CD14-positive monocyte (primary cell): Measurements from ENCODE around the gene MEI1. TPM values are rescaled to one million over a fixed set of nuclear protein-coding genes. Genes with fewer than 3 reads are reported as not detected.

ENCODE experiments used
- DNase-seq, 3 donors: peaks; one replicate each; pipeline ENCODE4 v3.0.0-alpha.2; 2011 to 2022
- H2AFZ ChIP-seq: 2 replicates; pipeline ENCODE4 v1.6.0; 2012; ENCODE audit warnings: mild to moderate bottlenecking, low read depth, low read length, inconsistent platforms; ENCODE audit not compliant: insufficient read depth, poor library complexity, severe bottlenecking
- H3K27ac ChIP-seq, 2 donors: 1 replicate in 1 of 2; 2 replicates in 1 of 2; pipeline ENCODE4 v1.5.1; 2012 to 2013; ENCODE audit warnings: low read length in 2 of 2, control low read depth in 1 of 2, inconsistent platforms in 1 of 2, low read depth in 1 of 2, mild to moderate bottlenecking in 1 of 2
- H3K27me3 ChIP-seq, 2 donors: one replicate each; pipeline versions ENCODE4 v1.6.0 to v1.6.1; 2011 to 2013; ENCODE audit warnings: low read length in 2 of 2; ENCODE audit not compliant: control insufficient read depth in 2 of 2, insufficient read depth in 2 of 2
- H3K36me3 ChIP-seq, 2 donors: replicated peaks in 1 of 2; 1 replicate in 1 of 2; 2 replicates in 1 of 2; pipeline versions ENCODE4 v1.5.1 to v1.6.1; 2012 to 2013; ENCODE audit warnings: low read length in 2 of 2, control low read depth in 1 of 2, inconsistent platforms in 1 of 2, mild to moderate bottlenecking in 1 of 2; ENCODE audit not compliant: insufficient read depth in 2 of 2, control insufficient read depth in 1 of 2
- H3K4me1 ChIP-seq, 2 donors: 1 replicate in 1 of 2; 2 replicates in 1 of 2; pipeline versions ENCODE4 v1.5.1 to v1.6.1; 2012 to 2013; ENCODE audit warnings: low read length in 2 of 2, control low read depth in 1 of 2, inconsistent platforms in 1 of 2, mild to moderate bottlenecking in 1 of 2, moderate library complexity in 1 of 2; ENCODE audit not compliant: insufficient read depth in 2 of 2, control insufficient read depth in 1 of 2
- H3K4me2 ChIP-seq: replicated peaks from 2 replicates; pipeline ENCODE3; 2012; ENCODE audit warnings: low read length, moderate library complexity, mild to moderate bottlenecking; ENCODE audit not compliant: poor library complexity, severe bottlenecking; ENCODE audit errors: extremely low read depth
- H3K4me3 ChIP-seq, 3 experiments: fragments of 200-600 bp in 1 of 3; sonication (generic) in 1 of 3; replicated peaks in 1 of 3; 1 replicate in 2 of 3; 2 replicates in 1 of 3; pipeline ENCODE4 v1.5.1; 2011 to 2013; ENCODE audit warnings: low read length in 3 of 3, mild to moderate bottlenecking in 3 of 3, control low read depth in 2 of 3, low read depth in 2 of 3, inconsistent platforms in 1 of 3, moderate library complexity in 1 of 3
- H3K79me2 ChIP-seq: 2 replicates; pipeline ENCODE4 v1.6.0; 2012; ENCODE audit warnings: mild to moderate bottlenecking, control low read depth, inconsistent platforms, low read length, moderate library complexity; ENCODE audit not compliant: insufficient read depth
- H3K9ac ChIP-seq: 2 replicates; pipeline ENCODE4 v1.6.0; 2017; ENCODE audit warnings: low read length, mild to moderate bottlenecking; ENCODE audit not compliant: insufficient read depth, poor library complexity, severe bottlenecking
- H3K9me3 ChIP-seq, 2 donors: replicated peaks in 1 of 2; 1 replicate in 1 of 2; 2 replicates in 1 of 2; pipeline versions ENCODE4 v1.5.1 to v1.6.1; 2012 to 2013; ENCODE audit warnings: low read length in 2 of 2, control low read depth in 1 of 2; ENCODE audit not compliant: control insufficient read depth in 1 of 2, insufficient read depth in 1 of 2
- H4K20me1 ChIP-seq: 2 replicates; pipeline ENCODE4 v1.6.0; 2012; ENCODE audit warnings: mild to moderate bottlenecking, low read length, control low read depth, moderate library complexity; ENCODE audit not compliant: insufficient read depth
- H3K27ac Mint-ChIP-seq, 7 donors: one replicate each; pipeline ENCODE4 v1.8.0; 2020; ENCODE audit warnings: mild to moderate bottlenecking in 7 of 7, mixed read lengths in 7 of 7, moderate library complexity in 6 of 7, inconsistent platforms in 2 of 7
- H3K27me3 Mint-ChIP-seq, 3 donors: one replicate each; pipeline ENCODE4 v1.8.0; 2021 to 2022; ENCODE audit warnings: low read depth in 3 of 3, mild to moderate bottlenecking in 3 of 3, mixed read lengths in 3 of 3, moderate library complexity in 3 of 3, inconsistent platforms in 1 of 3
- H3K36me3 Mint-ChIP-seq, 2 donors: one replicate each; pipeline ENCODE4 v1.8.0; 2020; ENCODE audit warnings: mixed read lengths in 2 of 2, inconsistent platforms in 1 of 2, mild to moderate bottlenecking in 1 of 2
- H3K4me1 Mint-ChIP-seq: one replicate; pipeline ENCODE4 v1.8.0; 2020; ENCODE audit warnings: mild to moderate bottlenecking, mixed read lengths
- H3K4me3 Mint-ChIP-seq, 2 donors: one replicate each; pipeline ENCODE4 v1.8.0; 2020; ENCODE audit warnings: mild to moderate bottlenecking in 2 of 2, mixed read lengths in 2 of 2, moderate library complexity in 1 of 2
- H3K9me3 Mint-ChIP-seq, 7 donors: one replicate each; pipeline ENCODE4 v1.8.0; 2020 to 2022; ENCODE audit warnings: mixed read lengths in 7 of 7, mild to moderate bottlenecking in 6 of 7, moderate library complexity in 6 of 7, inconsistent platforms in 2 of 7
- WGBS: methylation state at CpG from one replicate; pipeline ENCODE4 v1.1.5; 2013; ENCODE audit warnings: missing lambda C conversion rate; ENCODE audit not compliant: insufficient coverage; 5-methylcytosine and 5-hydroxymethylcytosine counted together
- intact Hi-C, 2 donors: fragments of 100-400 bp; cut with micrococcal nuclease; formaldehyde crosslinking; loops; one replicate each; pipeline versions ENCODE4 v1.15.0 to v1.15.1; 2023
- polyA plus RNA-seq, 3 donors: library from polyadenylated mRNA; depleted of rRNA in 1 of 3; unstranded in 2 of 3; stranded (reverse) in 1 of 3; fragments of 300-500 nt in 2 of 3; fragments of >200 nt in 1 of 3; fragmentation: Illumina TruSeq in 2 of 3; gene quantifications; 1 replicate in 2 of 3; 2 replicates in 1 of 3; pipeline ENCODE4 v1.2.3, GENCODE V29; 2012 to 2021
- TF ChIP-seq, protein P1 (sequence below): fragments of 200-600 bp; IDR thresholded peaks from one replicate; pipeline ENCODE4 v1.8.0; 2022; ENCODE audit warnings: antibody characterized with exemption, mild to moderate bottlenecking

Gene MEI1
- polyA plus RNA-seq, 3 donors: 12.3 to 40.0 (median 37.0) TPM

GRCh38 chr22:41805639-41806038, 106.3 kb downstream of the MEI1 start:
- H3K36me3 ChIP-seq: peaks cover 12 to 25% of the 10 kb centered on the region in 2 donors
- Mint-ChIP-seq H3K4me1 (peaks cover 29% of the 10 kb centered on the region), H3K4me3 (no peak overlapping the region), H3K27ac (peak overlapping the region in 1 of 7 donors; percentile 30), H3K9me3 (peaks cover 0 to 2% (median 0%) of the 10 kb centered on the region in 7 donors), H3K36me3 (peaks cover 23 to 25% of the 10 kb centered on the region in 2 donors), H3K27me3 (no peaks in the 10 kb centered on the region)
- no peaks in the 10 kb centered on the region for H3K9me3 ChIP-seq
- H3K27ac ChIP-seq: no peak overlapping the region
- no peak overlapping the region for H3K9ac ChIP-seq
- no peak overlapping the region for H3K4me2 ChIP-seq
- TF ChIP-seq, protein P1, sequence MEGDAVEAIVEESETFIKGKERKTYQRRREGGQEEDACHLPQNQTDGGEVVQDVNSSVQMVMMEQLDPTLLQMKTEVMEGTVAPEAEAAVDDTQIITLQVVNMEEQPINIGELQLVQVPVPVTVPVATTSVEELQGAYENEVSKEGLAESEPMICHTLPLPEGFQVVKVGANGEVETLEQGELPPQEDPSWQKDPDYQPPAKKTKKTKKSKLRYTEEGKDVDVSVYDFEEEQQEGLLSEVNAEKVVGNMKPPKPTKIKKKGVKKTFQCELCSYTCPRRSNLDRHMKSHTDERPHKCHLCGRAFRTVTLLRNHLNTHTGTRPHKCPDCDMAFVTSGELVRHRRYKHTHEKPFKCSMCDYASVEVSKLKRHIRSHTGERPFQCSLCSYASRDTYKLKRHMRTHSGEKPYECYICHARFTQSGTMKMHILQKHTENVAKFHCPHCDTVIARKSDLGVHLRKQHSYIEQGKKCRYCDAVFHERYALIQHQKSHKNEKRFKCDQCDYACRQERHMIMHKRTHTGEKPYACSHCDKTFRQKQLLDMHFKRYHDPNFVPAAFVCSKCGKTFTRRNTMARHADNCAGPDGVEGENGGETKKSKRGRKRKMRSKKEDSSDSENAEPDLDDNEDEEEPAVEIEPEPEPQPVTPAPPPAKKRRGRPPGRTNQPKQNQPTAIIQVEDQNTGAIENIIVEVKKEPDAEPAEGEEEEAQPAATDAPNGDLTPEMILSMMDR: no peak
- peaks cover 8% of the 10 kb centered on the region for H4K20me1 ChIP-seq
- H3K79me2 ChIP-seq: peaks cover 61% of the 10 kb centered on the region
- no peak overlapping the region for H3K4me3 ChIP-seq
- H3K27me3 ChIP-seq: no peaks in the 10 kb centered on the region
- DNase-seq: no peak
- peaks cover 16 to 25% of the 10 kb centered on the region in 2 donors for H3K4me1 ChIP-seq
- no peak overlapping the region for H2AFZ ChIP-seq
- intact Hi-C loops: no loop called here

DNA sequence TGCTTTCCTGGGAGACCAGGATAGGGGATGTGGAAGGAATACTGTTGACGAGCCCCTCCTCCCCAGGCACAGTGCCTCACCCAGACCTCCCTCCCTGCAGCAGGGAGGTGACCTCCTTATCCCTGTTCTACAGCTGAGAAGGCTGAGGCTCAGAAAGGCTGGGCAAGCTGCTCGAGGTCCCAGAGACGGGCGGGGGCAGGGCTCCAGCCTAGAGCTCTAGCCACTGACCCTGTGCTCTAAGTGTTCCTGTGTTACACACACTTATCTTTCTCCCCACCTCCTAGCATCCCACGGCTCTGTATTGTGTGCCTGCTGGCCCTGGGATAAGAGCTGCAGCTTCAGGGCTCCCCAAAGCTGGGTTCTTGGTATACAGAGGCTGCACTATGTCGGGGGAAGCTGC, 109.1 kb downstream of the MEI1 start:
- TF ChIP-seq, protein P1: no peak
- Histone ChIP-seq H3K27ac (peak overlapping the region in 1 of 2 donors; percentile 4), H3K4me1 (peaks cover 0 to 7% of the 10 kb centered on the region in 2 donors), H4K20me1 (peaks cover 8% of the 10 kb centered on the region), H3K36me3 (peaks cover 24 to 47% of the 10 kb centered on the region in 2 donors), H3K9ac (no peak overlapping the region), H3K4me2 (no peak overlapping the region), H3K4me3 (no peak overlapping the region), H3K27me3 (no peaks in the 10 kb centered on the region), H3K9me3 (no peaks in the 10 kb centered on the region), H3K79me2 (peaks cover 37% of the 10 kb centered on the region), H2AFZ (no peak overlapping the region)
- H3K27ac Mint-ChIP-seq: peak overlapping the region in 1 of 7 donors; percentile 68
- H3K4me3 Mint-ChIP-seq: no peak overlapping the region
- peaks cover 36 to 40% of the 10 kb centered on the region in 2 donors for H3K36me3 Mint-ChIP-seq
- peaks cover 11% of the 10 kb centered on the region for H3K4me1 Mint-ChIP-seq
- no peak for DNase-seq
- no peaks in the 10 kb centered on the region for H3K27me3 Mint-ChIP-seq
- intact Hi-C loops: no loop called here
- H3K9me3 Mint-ChIP-seq: peaks cover 0 to 2% (median 0%) of the 10 kb centered on the region in 7 donors
- WGBS: 100% methylated on average over 3 of the region's 6 CpGs
